Vagina (tissue), 2 donors: ENCODE measurements around the gene SCRT2.

Source experiments
- CTCF ChIP-seq, 3 experiments: fragments of 450-650 bp in 2 of 3; fragments of 200-600 bp in 1 of 3; sonication (generic) in 1 of 3; IDR thresholded peaks; one replicate each; pipeline ENCODE4 v1.5.1; 2017 to 2019; ENCODE audit warnings: antibody characterized with exemption in 3 of 3, mild to moderate bottlenecking in 2 of 3, moderate library complexity in 2 of 3
- POLR2A ChIP-seq, 2 donors: fragments of 450-650 bp; IDR thresholded peaks; one replicate each; pipeline ENCODE4 v1.6.1; 2017; ENCODE audit warnings: antibody characterized with exemption in 2 of 2, mild to moderate bottlenecking in 2 of 2, moderate library complexity in 2 of 2
- POLR2AphosphoS5 ChIP-seq, 2 donors: sonication (generic); formaldehyde crosslinking; IDR thresholded peaks; one replicate each; pipeline ENCODE4 v1.9.0; 2017; ENCODE audit warnings: antibody characterized with exemption in 2 of 2, mild to moderate bottlenecking in 2 of 2, low read depth in 1 of 2; ENCODE audit not compliant: insufficient read depth in 1 of 2

- TF ChIP-seq POLR2AphosphoS5 (IDR thresholded peaks at IDR 0.05; ENCODE audit: insufficient read depth in 1 of 2, low read depth in 1 of 2), result no peak
- TF ChIP-seq POLR2A (IDR thresholded peaks at IDR 0.05), result no peak
- no peak for TF ChIP-seq CTCF (IDR thresholded peaks at IDR 0.05)
These were observed 56.6 kb downstream of the SCRT2 start for GRCh38 chr20:618980-619379.
